Transverse colon (tissue), 4 donors: ENCODE measurements around the gene SLC25A1.

Experiments used
- CTCF ChIP-seq, 5 experiments: fragments of 200-600 bp in 3 of 5; fragments of 450-650 bp in 2 of 5; sonication (generic) in 3 of 5; IDR thresholded peaks; 1 replicate in 2 of 5; 2 replicates in 3 of 5; pipeline ENCODE4 v1.5.1; 2016 to 2017; ENCODE audit warnings: antibody characterized with exemption in 5 of 5, inconsistent platforms in 3 of 5, mild to moderate bottlenecking in 2 of 5, moderate library complexity in 1 of 5
- EP300 ChIP-seq: sonication (generic); formaldehyde crosslinking; IDR thresholded peaks from one replicate; pipeline ENCODE4 v1.6.1; 2017; ENCODE audit warnings: antibody characterized with exemption, low read depth
- POLR2A ChIP-seq: fragments of 450-650 bp; IDR thresholded peaks from one replicate; pipeline ENCODE4 v1.6.1; 2016; ENCODE audit warnings: antibody characterized with exemption, mild to moderate bottlenecking, moderate library complexity
- POLR2AphosphoS5 ChIP-seq, 3 donors: sonication (generic); formaldehyde crosslinking; IDR thresholded peaks; one replicate each; pipeline ENCODE4 v1.6.1; 2016; ENCODE audit warnings: antibody characterized with exemption in 3 of 3

- TF ChIP-seq POLR2A (no peak), CTCF (IDR thresholded peaks at IDR 0.05) (no peak), POLR2AphosphoS5 (IDR thresholded peaks at IDR 0.05) (no peak), EP300 (no peak)
Measured at GRCh38 chr22:19168088-19168890, 10.2 kb downstream of the SLC25A1 start.
